ENCODE data around the gene CHI3L1.

The CHI3L1 gene

DNA sequence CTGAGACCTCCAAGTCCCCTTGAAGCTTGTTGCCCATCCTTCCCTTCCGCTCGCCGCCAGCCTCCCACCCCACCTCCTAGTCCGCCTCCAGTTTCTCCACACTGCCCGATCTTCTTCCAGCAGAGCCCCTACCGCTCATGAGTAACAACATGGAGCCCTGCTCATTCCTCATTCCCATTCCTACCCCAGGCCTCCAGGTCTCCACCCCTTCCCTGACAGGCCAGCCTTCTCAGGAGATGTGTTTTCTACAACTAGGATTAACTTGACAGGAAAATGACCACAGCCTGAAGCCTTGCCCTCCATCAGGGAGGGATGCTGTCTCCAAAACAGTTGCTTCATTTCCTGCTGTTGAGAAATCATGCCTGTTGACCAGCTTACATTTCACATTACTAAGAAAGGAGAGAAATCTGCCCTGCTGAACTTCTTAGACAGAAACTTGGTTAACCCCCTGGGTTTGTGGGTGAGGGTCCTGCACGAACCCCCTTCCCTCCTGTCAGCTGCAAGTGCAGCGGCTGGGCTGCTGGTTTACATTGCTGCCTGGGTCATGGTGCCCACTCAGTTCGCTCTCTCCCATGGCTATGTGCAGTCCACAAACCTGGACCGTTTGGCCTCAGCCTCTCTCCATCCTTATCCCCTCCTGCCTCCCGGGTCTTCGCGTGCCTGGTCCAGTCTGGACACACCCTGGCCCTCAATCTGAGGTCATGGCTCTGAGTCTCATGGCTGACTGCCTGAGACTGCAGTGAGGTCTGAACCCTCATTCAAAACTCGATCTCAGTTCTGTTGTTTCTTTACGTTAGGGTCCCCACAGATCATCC, 16.1 kb upstream of the CHI3L1 start:
- CTCF ChIA-PET: no interaction called here
- POLR2A ChIA-PET: no interaction called here
- no peak for DNase-seq (ENCODE audit: extremely low spot score)
- TF ChIP-seq SUZ12 (IDR thresholded peaks at IDR 0.05) (no peak), ELF4 (IDR thresholded peaks at IDR 0.05) (no peak), HDGF (IDR thresholded peaks at IDR 0.05; ENCODE audit: borderline replicate concordance) (no peak)

DNA sequence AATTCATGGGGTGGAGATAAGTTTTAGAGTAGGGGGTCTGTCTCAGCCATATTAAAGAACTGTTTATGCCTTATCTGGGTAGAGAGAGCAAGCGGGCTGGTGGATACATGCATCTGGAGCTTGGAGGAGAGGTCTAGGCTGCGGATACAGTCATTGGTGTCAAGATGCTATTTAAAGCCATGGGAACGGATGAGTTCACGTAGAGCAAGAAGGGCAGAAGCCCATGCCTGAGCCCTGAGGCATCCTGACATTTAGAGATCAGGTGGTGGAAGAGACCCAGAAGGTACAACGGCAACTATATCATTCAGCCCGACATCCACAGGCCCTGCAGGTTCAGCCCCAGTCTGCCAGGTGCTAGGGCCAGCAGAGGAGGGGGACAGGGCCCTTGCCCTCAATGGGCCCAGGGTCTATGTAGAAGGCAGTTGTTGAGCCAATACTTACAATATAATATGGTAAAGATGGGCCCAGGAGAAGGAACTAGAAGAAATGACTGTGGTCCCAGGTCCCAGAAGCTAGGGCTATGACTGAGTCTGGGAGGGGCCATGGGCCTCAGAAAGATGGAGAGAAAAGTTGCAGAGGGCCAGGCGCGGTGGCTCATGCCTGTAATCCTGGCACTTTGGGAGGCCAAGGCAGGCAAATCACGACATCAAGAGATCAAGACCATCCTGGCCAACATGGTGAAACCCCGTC, 15.2 kb upstream of the CHI3L1 start:
- CTCF ChIA-PET: no interaction called here
- TF ChIP-seq, protein P1, sequence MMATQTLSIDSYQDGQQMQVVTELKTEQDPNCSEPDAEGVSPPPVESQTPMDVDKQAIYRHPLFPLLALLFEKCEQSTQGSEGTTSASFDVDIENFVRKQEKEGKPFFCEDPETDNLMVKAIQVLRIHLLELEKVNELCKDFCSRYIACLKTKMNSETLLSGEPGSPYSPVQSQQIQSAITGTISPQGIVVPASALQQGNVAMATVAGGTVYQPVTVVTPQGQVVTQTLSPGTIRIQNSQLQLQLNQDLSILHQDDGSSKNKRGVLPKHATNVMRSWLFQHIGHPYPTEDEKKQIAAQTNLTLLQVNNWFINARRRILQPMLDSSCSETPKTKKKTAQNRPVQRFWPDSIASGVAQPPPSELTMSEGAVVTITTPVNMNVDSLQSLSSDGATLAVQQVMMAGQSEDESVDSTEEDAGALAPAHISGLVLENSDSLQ (IDR thresholded peaks at IDR 0.05): no peak
- TF ChIP-seq L3MBTL2 (conservative IDR thresholded peaks at IDR 0.05) (no peak), LEF1 (IDR thresholded peaks at IDR 0.05; ENCODE audit: borderline replicate concordance) (no peak), FOXM1 (IDR thresholded peaks at IDR 0.05; ENCODE audit: borderline replicate concordance) (no peak), FOXA1 (IDR thresholded peaks at IDR 0.05) (no peak), FOXK2 (IDR thresholded peaks at IDR 0.05) (no peak), SUZ12 (IDR thresholded peaks at IDR 0.05) (no peak), ZNF384 (IDR thresholded peaks at IDR 0.05) (no peak), ELF4 (IDR thresholded peaks at IDR 0.05) (no peak), BHLHE40 (IDR thresholded peaks at IDR 0.05; ENCODE audit: borderline replicate concordance) (no peak), SP1 (IDR thresholded peaks at IDR 0.05) (no peak), ARNT (IDR thresholded peaks at IDR 0.05) (no peak), CTBP1 (IDR thresholded peaks at IDR 0.05; ENCODE audit: borderline replicate concordance) (no peak), TARDBP (IDR thresholded peaks at IDR 0.05) (no peak), HDGF (IDR thresholded peaks at IDR 0.05; ENCODE audit: borderline replicate concordance) (no peak), NFRKB (IDR thresholded peaks at IDR 0.05) (no peak)

DNA sequence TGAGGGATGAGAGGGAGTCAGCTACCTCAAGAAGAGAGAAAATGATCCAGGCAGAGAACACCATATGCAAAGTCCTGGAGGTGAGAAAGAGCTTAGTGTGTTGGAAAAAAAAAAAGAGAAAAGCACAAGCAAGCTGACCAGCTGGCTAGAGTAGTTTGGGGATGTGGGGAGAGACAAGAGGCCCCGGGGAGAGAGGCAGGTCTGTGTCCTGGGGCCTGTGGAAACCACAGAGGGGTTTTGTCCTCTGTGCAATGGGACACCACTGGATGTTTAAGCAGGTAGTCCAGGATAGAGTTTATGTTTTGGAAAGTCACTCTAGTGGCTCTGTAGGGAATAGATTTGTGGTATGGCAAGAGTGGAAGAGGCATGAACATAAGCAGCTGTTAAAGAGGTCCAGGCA, 14.4 kb upstream of the CHI3L1 start:
- DNase-seq (ENCODE audit: extremely low spot score): no peak
- ChIA-PET CTCF (no interaction called here), POLR2A (no interaction called here)
- TF ChIP-seq NFRKB (IDR thresholded peaks at IDR 0.05) (no peak), FOXM1 (IDR thresholded peaks at IDR 0.05; ENCODE audit: borderline replicate concordance) (no peak), ZNF384 (IDR thresholded peaks at IDR 0.05) (no peak), BHLHE40 (IDR thresholded peaks at IDR 0.05; ENCODE audit: borderline replicate concordance) (no peak), SUZ12 (IDR thresholded peaks at IDR 0.05) (no peak), LEF1 (IDR thresholded peaks at IDR 0.05; ENCODE audit: borderline replicate concordance) (no peak), FOXK2 (IDR thresholded peaks at IDR 0.05) (no peak), ARNT (IDR thresholded peaks at IDR 0.05) (no peak), FOXA1 (IDR thresholded peaks at IDR 0.05) (no peak), HDGF (IDR thresholded peaks at IDR 0.05; ENCODE audit: borderline replicate concordance) (no peak), L3MBTL2 (conservative IDR thresholded peaks at IDR 0.05) (no peak), SP1 (IDR thresholded peaks at IDR 0.05) (no peak), CTBP1 (IDR thresholded peaks at IDR 0.05; ENCODE audit: borderline replicate concordance) (no peak), TARDBP (IDR thresholded peaks at IDR 0.05) (no peak), ELF4 (IDR thresholded peaks at IDR 0.05) (no peak)
- TF ChIP-seq, protein P1 (IDR thresholded peaks at IDR 0.05): no peak

More for the DNA sequence above, 15.2 kb upstream of the CHI3L1 start:
- no peak for DNase-seq (ENCODE audit: extremely low spot score)
- POLR2A ChIA-PET: no interaction called here

DNA sequence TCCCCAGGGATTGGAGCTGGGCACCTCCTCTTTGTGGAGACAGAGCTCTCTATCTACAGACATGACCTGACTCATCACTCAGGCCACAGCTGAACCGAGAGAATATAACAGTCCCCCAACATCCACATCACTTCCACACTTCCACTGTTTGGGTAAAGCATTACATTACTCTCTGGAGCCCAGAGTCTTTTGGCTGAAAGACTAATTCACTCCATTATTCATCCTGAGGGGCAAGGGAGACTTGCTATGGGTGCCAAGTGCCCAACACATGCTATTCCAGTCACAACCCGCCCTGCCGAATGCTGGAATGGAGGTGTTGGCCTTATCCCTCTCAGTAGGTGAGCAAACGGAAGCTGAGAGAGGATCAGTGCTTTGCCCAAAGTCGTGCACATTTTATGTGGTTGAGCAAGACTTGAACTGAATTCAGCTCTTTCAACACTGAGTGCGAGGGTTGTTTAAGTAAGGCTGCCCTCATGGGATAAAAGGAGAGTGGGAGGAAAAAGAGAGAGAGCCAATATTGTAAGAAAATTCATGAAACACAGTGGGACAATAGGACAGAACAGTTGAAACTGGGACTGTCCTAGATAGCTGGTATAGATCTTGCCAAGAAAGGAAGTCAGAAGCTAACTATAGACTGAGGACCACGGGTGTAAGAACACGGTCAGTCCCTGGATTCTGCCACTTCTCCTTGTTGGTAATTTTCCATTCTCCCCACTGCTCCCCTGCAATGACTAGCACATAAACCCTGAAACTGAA, 13.5 kb upstream of the CHI3L1 start:
- CTCF ChIA-PET: interaction anchor here (0.8 to 0.9 kb wide), 2 partner anchors 16 to 160 kb away, joined by 3 to 4 read pairs; no protein-coding TSS in a partner anchor
- DNase-seq (ENCODE audit: extremely low spot score): no peak
- TF ChIP-seq SUZ12 (IDR thresholded peaks at IDR 0.05) (no peak), SP1 (IDR thresholded peaks at IDR 0.05) (no peak), FOXA1 (IDR thresholded peaks at IDR 0.05) (no peak), BHLHE40 (IDR thresholded peaks at IDR 0.05; ENCODE audit: borderline replicate concordance) (no peak), ELF4 (IDR thresholded peaks at IDR 0.05) (no peak), HDGF (IDR thresholded peaks at IDR 0.05; ENCODE audit: borderline replicate concordance) (no peak)
- POLR2A ChIA-PET: no interaction called here

DNA sequence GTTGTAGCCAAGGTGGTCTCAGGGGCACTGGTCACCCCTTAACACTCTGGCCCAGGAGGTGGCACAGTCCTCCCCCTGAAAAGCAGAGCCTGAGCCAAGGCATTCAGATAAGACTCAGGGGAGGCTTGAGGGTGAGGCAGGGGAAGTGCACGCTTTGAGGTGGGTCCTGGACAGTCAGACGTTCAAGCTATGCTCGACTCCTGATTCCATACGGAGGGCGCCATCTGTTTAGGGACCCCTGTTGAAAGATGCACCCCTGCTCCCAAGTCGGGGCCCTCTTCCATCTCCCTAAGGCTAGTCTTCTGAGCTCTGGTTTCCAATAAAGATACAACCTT, 12.9 kb upstream of the CHI3L1 start:
- TF ChIP-seq CTBP1 (IDR thresholded peaks at IDR 0.05; ENCODE audit: borderline replicate concordance) (no peak), L3MBTL2 (conservative IDR thresholded peaks at IDR 0.05) (no peak), TARDBP (IDR thresholded peaks at IDR 0.05) (no peak), LEF1 (IDR thresholded peaks at IDR 0.05; ENCODE audit: borderline replicate concordance) (no peak), SP1 (IDR thresholded peaks at IDR 0.05) (no peak), FOXA1 (IDR thresholded peaks at IDR 0.05) (no peak), ZNF384 (IDR thresholded peaks at IDR 0.05) (no peak), ARNT (IDR thresholded peaks at IDR 0.05) (no peak), FOXM1 (IDR thresholded peaks at IDR 0.05; ENCODE audit: borderline replicate concordance) (no peak), SUZ12 (IDR thresholded peaks at IDR 0.05) (no peak), FOXK2 (IDR thresholded peaks at IDR 0.05) (no peak), NFRKB (IDR thresholded peaks at IDR 0.05) (no peak), BHLHE40 (IDR thresholded peaks at IDR 0.05; ENCODE audit: borderline replicate concordance) (no peak), HDGF (IDR thresholded peaks at IDR 0.05; ENCODE audit: borderline replicate concordance) (no peak), ELF4 (IDR thresholded peaks at IDR 0.05) (no peak)
- TF ChIP-seq, protein P1 (IDR thresholded peaks at IDR 0.05): no peak
- DNase-seq (ENCODE audit: extremely low spot score): no peak
- POLR2A ChIA-PET: no interaction called here
- CTCF ChIA-PET: interaction anchor here (0.8 to 0.9 kb wide), 2 partner anchors 17 to 159 kb away, joined by 3 to 4 read pairs; no protein-coding TSS in a partner anchor
